ENCODE results near the gene ZNF837. TPM values are rescaled to one million over a fixed set of nuclear protein-coding genes. Genes with fewer than 3 reads are reported as not detected.

ZNF837 gene
- polyA plus RNA-seq, 2 of the 4 experiments (the other 2 are of a cell fraction) = 0.74 to 1.0 TPM

GRCh38 chr19:58416604-58417003 lies 35.8 kb upstream of the ZNF837 start:
- H3K4me1 ChIP-seq = no peaks in the 10 kb centered on the region
- ChIA-PET CTCF (interaction anchor here (0.6 to 1.2 kb wide), 5 partner anchors 8 to 102 kb away, joined by 3 read pairs; partner anchors contain the start of gene ZNF584), POLR2A (no interaction called here)
- TF ChIP-seq MAFK (IDR thresholded peaks at IDR 0.05; ENCODE audit: partially characterized antibody) = no peak
- TF ChIP-seq ATOH8 (CRISPR knock-in tag; IDR thresholded peaks at IDR 0.05; ENCODE audit: low read depth) = no peak
- no peak for TF ChIP-seq POLR2AphosphoS2 (conservative IDR thresholded peaks at IDR 0.05; ENCODE audit: low read length)
- no peak overlapping the region for H3K4me2 ChIP-seq
- DNase-seq (ENCODE audit: low read depth in 1 of 2, low spot score in 1 of 2) = no peak
- no peak overlapping the region for H3K27ac ChIP-seq
- no peak for FAIRE-seq
- no peak for ATAC-seq
- H3K9me3 ChIP-seq = peaks cover 60% of the 10 kb centered on the region
- no peak overlapping the region for H3K4me3 ChIP-seq
- 98% methylated on average over 5 of the region's 5 CpGs for WGBS (ENCODE audit: missing lambda C conversion rate)

- DNase-seq (ENCODE audit: low read depth in 1 of 2, low spot score in 1 of 2) (peak in 1 of 2 experiments; percentile 66), FAIRE-seq (no peak), ATAC-seq (peak; percentile 73 to 78)
- 5% methylated on average over 28 of the region's 34 CpGs for WGBS (ENCODE audit: missing lambda C conversion rate)
- TF ChIP-seq, protein P1, sequence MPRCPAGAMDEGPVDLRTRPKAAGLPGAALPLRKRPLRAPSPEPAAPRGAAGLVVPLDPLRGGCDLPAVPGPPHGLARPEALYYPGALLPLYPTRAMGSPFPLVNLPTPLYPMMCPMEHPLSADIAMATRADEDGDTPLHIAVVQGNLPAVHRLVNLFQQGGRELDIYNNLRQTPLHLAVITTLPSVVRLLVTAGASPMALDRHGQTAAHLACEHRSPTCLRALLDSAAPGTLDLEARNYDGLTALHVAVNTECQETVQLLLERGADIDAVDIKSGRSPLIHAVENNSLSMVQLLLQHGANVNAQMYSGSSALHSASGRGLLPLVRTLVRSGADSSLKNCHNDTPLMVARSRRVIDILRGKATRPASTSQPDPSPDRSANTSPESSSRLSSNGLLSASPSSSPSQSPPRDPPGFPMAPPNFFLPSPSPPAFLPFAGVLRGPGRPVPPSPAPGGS (IDR thresholded peaks at IDR 0.05) = 0 out of 3 replicates have a peak, but pooled peaks have one; percentile 1
- TF ChIP-seq TP53 (CRISPR knock-in tag; IDR thresholded peaks at IDR 0.05) (no peak), PHF8 (IDR thresholded peaks at IDR 0.05; ENCODE audit: borderline replicate concordance, low read depth) (peak; percentile 57; the same call in 1 of the 2 replicates), PBX3 (IDR thresholded peaks at IDR 0.05) (0 out of 2 replicates have a peak, but pooled peaks have one; percentile 32)
- H3K27ac ChIP-seq = peak overlapping the region; percentile 93 to 94
- H3K4me2 ChIP-seq = peak overlapping the region; percentile 84
- H3K4me1 ChIP-seq = peaks cover 14% of the 10 kb centered on the region
- CTCF ChIA-PET = interaction anchor here (0.7 to 2.5 kb wide), 8 partner anchors 8 to 41 kb away, joined by 3 to 6 read pairs (median 3); no protein-coding TSS in a partner anchor
- H3K9me3 ChIP-seq = no peaks in the 10 kb centered on the region; the same call in 2 of the 3 replicates
- H3K4me3 ChIP-seq = peak overlapping the region; percentile 96
- POLR2A ChIA-PET = interaction anchor here (0.6 to 1.4 kb wide), 11 partner anchors 9 to 1814 kb away, joined by 3 to 17 read pairs (median 6); partner anchors contain the start of genes RPS5, TRIM28, ZBTB45 and ZNF274
These were observed 28.4 kb upstream of the ZNF837 start for GRCh38 chr19:58409010-58409790.

DNA sequence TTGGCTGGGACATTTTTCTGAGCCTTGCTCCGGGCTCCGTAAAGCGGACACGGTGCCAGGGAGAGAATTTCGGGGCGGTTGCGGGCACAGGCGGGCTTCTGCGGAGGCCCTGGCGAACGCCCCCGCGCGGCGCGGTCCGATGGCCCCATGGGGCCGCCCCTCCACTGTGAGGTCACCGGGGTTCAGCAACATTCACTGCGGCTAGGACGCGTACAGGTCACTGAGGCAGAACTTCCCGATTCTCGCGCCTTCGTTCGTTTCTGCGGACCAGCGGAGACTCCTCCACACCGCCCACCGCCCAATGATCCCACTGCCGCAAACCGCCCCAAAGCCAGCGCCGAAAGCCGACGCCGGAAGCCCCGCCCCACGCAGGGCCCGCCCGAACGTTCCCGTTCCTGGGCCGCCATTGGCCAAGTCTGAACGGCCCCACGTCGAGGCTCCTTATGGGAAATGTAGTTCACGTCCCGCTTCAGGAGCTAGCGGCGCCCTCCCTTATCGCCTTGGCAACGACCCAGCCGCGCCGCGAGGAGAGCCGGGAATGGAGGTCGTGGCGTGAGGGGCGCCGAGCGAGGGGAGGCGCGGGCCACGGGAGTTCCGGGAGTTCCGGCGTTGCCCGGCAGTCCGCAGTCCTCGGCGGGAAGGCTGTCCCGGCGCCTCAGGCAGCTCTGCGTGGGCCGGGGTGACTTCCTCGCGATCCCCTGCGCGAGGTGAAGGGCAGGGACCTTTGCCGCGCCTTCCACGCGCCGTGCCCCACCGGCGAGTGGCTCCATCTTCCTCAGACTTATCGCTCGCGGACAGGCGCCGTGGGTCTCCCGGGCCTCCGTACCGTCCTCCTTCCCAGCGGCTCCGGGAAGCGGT lies 27.6 kb upstream of the ZNF837 start, which contains the start of gene ZNF584:
Gene ZNF584, plus strand, starts transcription at position 498 of the 858 bp plus-strand sequence. CDS start 499 bp downstream, outside the sequence.
- ChIA-PET POLR2A (interaction anchor here (0.6 to 1.4 kb wide), 11 partner anchors 10 to 1813 kb away, joined by 3 to 17 read pairs (median 6); partner anchors contain the start of genes RPS5, TRIM28, ZBTB45 and ZNF274), CTCF (interaction anchor here (0.6 to 2.5 kb wide), 12 partner anchors 8 to 166 kb away, joined by 3 to 6 read pairs (median 3); partner anchors contain the start of gene RPS5)
- WGBS (ENCODE audit: missing lambda C conversion rate) = 1% methylated on average over 43 of the region's 100 CpGs
- Histone ChIP-seq H3K9me3 (no peaks in the 10 kb centered on the region; the same call in 2 of the 3 replicates), H3K4me2 (peak within 1 kb of the TSS; percentile 89), H3K27ac (peak within 1 kb of the TSS; percentile 93 to 94), H3K4me3 (peak within 1 kb of the TSS; percentile 96), H3K4me1 (peaks cover 21% of the 10 kb centered on the region)
- DNase-seq (ENCODE audit: low read depth in 1 of 2, low spot score in 1 of 2) (peak; percentile 95 to 96), ATAC-seq (peak; percentile 87 to 95), FAIRE-seq (no peak)
- TF ChIP-seq POLR2A (IDR thresholded peaks at IDR 0.05; ENCODE audit: low read length) = peak; percentile 93
- peak; percentile 15 for TF ChIP-seq MAX (IDR thresholded peaks at IDR 0.05)
- TF ChIP-seq, protein P1 (IDR thresholded peaks at IDR 0.05) = peak; percentile 94
- TF ChIP-seq ESRRA (IDR thresholded peaks at IDR 0.05; ENCODE audit: borderline replicate concordance, low read length) = no peak
- no peak for TF ChIP-seq MAFK (IDR thresholded peaks at IDR 0.05; ENCODE audit: partially characterized antibody)
- no peak for TF ChIP-seq JUNB (IDR thresholded peaks at IDR 0.05)
- TF ChIP-seq, protein P2, sequence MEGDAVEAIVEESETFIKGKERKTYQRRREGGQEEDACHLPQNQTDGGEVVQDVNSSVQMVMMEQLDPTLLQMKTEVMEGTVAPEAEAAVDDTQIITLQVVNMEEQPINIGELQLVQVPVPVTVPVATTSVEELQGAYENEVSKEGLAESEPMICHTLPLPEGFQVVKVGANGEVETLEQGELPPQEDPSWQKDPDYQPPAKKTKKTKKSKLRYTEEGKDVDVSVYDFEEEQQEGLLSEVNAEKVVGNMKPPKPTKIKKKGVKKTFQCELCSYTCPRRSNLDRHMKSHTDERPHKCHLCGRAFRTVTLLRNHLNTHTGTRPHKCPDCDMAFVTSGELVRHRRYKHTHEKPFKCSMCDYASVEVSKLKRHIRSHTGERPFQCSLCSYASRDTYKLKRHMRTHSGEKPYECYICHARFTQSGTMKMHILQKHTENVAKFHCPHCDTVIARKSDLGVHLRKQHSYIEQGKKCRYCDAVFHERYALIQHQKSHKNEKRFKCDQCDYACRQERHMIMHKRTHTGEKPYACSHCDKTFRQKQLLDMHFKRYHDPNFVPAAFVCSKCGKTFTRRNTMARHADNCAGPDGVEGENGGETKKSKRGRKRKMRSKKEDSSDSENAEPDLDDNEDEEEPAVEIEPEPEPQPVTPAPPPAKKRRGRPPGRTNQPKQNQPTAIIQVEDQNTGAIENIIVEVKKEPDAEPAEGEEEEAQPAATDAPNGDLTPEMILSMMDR (IDR thresholded peaks at IDR 0.05) = peak; percentile 28; the same call in 2 of the 3 replicates
- TF ChIP-seq PHF8 (IDR thresholded peaks at IDR 0.05; ENCODE audit: borderline replicate concordance, low read depth) = peak; percentile 78; the same call in 1 of the 2 replicates
- peak; percentile 82 to 91; a peak in 4 of 5 replicates for TF ChIP-seq JUN (IDR thresholded peaks at IDR 0.05)
- TF ChIP-seq MYC (IDR thresholded peaks at IDR 0.05; ENCODE audit: borderline replicate concordance, low read length) = 0 out of 2 replicates have a peak, but pooled peaks have one; percentile 18
- TF ChIP-seq CBX8 (IDR thresholded peaks at IDR 0.05) = no peak
- peak; percentile 65 for TF ChIP-seq E2F6 (IDR thresholded peaks at IDR 0.05; ENCODE audit: borderline replicate concordance, low read depth)
- TF ChIP-seq SMC3 (IDR thresholded peaks at IDR 0.05) = peak; percentile 18; the same call in 1 of the 3 replicates
- no peak for TF ChIP-seq RCOR1 (IDR thresholded peaks at IDR 0.05; ENCODE audit: low read depth, low read length)
- TF ChIP-seq BHLHE40 (IDR thresholded peaks at IDR 0.05; ENCODE audit: low read depth, low read length) = no peak
